ENCODE results near the gene RAB11FIP4. TPM values are rescaled to one million over a fixed set of nuclear protein-coding genes. Genes with fewer than 3 reads are reported as not detected.

The RAB11FIP4 gene
- total and polyA plus RNA-seq, 12 donors = 0.48 to 3.8 (median 2.3) TPM

GRCh38 chr17:31417051-31417792, 25.7 kb downstream of the RAB11FIP4 start:
- no peaks in the 10 kb centered on the region for H3K4me1 ChIP-seq (replicated peaks in 1 of 2)
- no peaks in the 10 kb centered on the region for H3K36me3 ChIP-seq (replicated peaks in 1 of 2)
- DNase-seq = no peak
- no peak for TF ChIP-seq CTCF (IDR thresholded peaks at IDR 0.05)
- no peak for TF ChIP-seq POLR2A (IDR thresholded peaks at IDR 0.05)
- 87 to 91% (median 89%) methylated on average over 8 to 10 of the region's 10 CpGs for WGBS, 4 donors
- H3K27ac ChIP-seq = no peak overlapping the region
- H3K27me3 ChIP-seq = peaks cover 5% of the 10 kb centered on the region
- H3K9me3 ChIP-seq (replicated peaks in 1 of 3) = no peaks in the 10 kb centered on the region
- intact Hi-C loops (cut with DNase I) = no loop called here
- H3K4me3 ChIP-seq = no peak overlapping the region

GRCh38 chr17:31418773-31419350, 27.4 kb downstream of the RAB11FIP4 start:
- Histone ChIP-seq H3K4me3 (no peak overlapping the region), H3K9me3 (replicated peaks in 1 of 3) (no peaks in the 10 kb centered on the region), H3K4me1 (replicated peaks in 1 of 2) (no peaks in the 10 kb centered on the region), H3K27me3 (no peaks in the 10 kb centered on the region), H3K27ac (no peak overlapping the region), H3K36me3 (replicated peaks in 1 of 2) (no peaks in the 10 kb centered on the region)
- DNase-seq = no peak
- no peak for TF ChIP-seq CTCF (IDR thresholded peaks at IDR 0.05)
- TF ChIP-seq POLR2A (IDR thresholded peaks at IDR 0.05) = no peak
- intact Hi-C loops (cut with DNase I) = no loop called here
- 44 to 61% (median 58%) methylated on average over 6 of the region's 6 CpGs for WGBS, 4 donors

- intact Hi-C loops (cut with DNase I) = no loop called here
- Histone ChIP-seq H3K36me3 (replicated peaks in 1 of 2) (no peaks in the 10 kb centered on the region), H3K27me3 (no peaks in the 10 kb centered on the region), H3K27ac (no peak overlapping the region), H3K9me3 (replicated peaks in 1 of 3) (no peaks in the 10 kb centered on the region), H3K4me3 (no peak overlapping the region), H3K4me1 (replicated peaks in 1 of 2) (peaks cover 9 to 14% of the 10 kb centered on the region in 2 donors)
- DNase-seq = no peak
- WGBS, 4 donors = 80 to 88% (median 86%) methylated on average over 3 of the region's 3 CpGs
- no peak for TF ChIP-seq POLR2A (IDR thresholded peaks at IDR 0.05)
- no peak for TF ChIP-seq CTCF (IDR thresholded peaks at IDR 0.05)
Measured at GRCh38 chr17:31422443-31422842, 31.0 kb downstream of the RAB11FIP4 start.

GRCh38 chr17:31424944-31425281, 33.4 kb downstream of the RAB11FIP4 start:
- Histone ChIP-seq H3K4me1 (replicated peaks in 1 of 2) (peaks cover 9 to 14% of the 10 kb centered on the region in 2 donors), H3K36me3 (replicated peaks in 1 of 2) (no peaks in the 10 kb centered on the region), H3K27me3 (peaks cover 1% of the 10 kb centered on the region), H3K27ac (peak overlapping the region in 2 of 5 donors; percentile 55 to 78), H3K9me3 (replicated peaks in 1 of 3) (no peaks in the 10 kb centered on the region), H3K4me3 (no peak overlapping the region)
- TF ChIP-seq POLR2A (IDR thresholded peaks at IDR 0.05) = no peak
- no peak for DNase-seq
- 32 to 47% (median 37%) methylated on average over 5 of the region's 5 CpGs for WGBS, 4 donors
- intact Hi-C loops (cut with DNase I) = no loop called here
